ENCODE measurements around the gene SELENOO. TPM values are rescaled to one million over a fixed set of nuclear protein-coding genes. Genes with fewer than 3 reads are reported as not detected.

The SELENOO gene
- total and polyA plus RNA-seq, 2 of the 13 experiments (the other 11 are each of a cell fraction or from before 2014, with no cell fraction given) = 14.4 to 19.0 TPM

GRCh38 chr22:50260801-50261614 is 60.2 kb downstream of the SELENOO start (continued):
- TF ChIP-seq ZBTB14 (CRISPR knock-in tag; IDR thresholded peaks at IDR 0.05) (peak; percentile 72), HNRNPH1 (optimal IDR thresholded peaks at IDR 0.05; ENCODE audit: low read depth, low read length) (no peak), HNF1B (CRISPR knock-in tag; IDR thresholded peaks at IDR 0.05) (0 out of 2 replicates have a peak, but pooled peaks have one; percentile 33), CTCF (CRISPR knock-in tag; IDR thresholded peaks at IDR 0.05) (no peak), ZNF337 (CRISPR knock-in tag; IDR thresholded peaks at IDR 0.05; ENCODE audit: borderline replicate concordance, low read depth) (no peak), FOSL2 (CRISPR knock-in tag; IDR thresholded peaks at IDR 0.05) (no peak), ZFP91 (CRISPR knock-in tag; IDR thresholded peaks at IDR 0.05; ENCODE audit: borderline replicate concordance) (peak; percentile 42; the same call in 1 of the 2 replicates), AKNA (CRISPR knock-in tag; IDR thresholded peaks at IDR 0.05; ENCODE audit: borderline replicate concordance) (no peak), ZBTB39 (CRISPR knock-in tag; IDR thresholded peaks at IDR 0.05) (no peak; the same call in 1 of the 2 replicates)

Measured in HepG2 (cell line).